ENCODE data around the gene ATRNL1. TPM values are rescaled to one million over a fixed set of nuclear protein-coding genes. Genes with fewer than 3 reads are reported as not detected.

ATRNL1 gene
- polyA plus RNA-seq, 3 donors = not detected

DNA sequence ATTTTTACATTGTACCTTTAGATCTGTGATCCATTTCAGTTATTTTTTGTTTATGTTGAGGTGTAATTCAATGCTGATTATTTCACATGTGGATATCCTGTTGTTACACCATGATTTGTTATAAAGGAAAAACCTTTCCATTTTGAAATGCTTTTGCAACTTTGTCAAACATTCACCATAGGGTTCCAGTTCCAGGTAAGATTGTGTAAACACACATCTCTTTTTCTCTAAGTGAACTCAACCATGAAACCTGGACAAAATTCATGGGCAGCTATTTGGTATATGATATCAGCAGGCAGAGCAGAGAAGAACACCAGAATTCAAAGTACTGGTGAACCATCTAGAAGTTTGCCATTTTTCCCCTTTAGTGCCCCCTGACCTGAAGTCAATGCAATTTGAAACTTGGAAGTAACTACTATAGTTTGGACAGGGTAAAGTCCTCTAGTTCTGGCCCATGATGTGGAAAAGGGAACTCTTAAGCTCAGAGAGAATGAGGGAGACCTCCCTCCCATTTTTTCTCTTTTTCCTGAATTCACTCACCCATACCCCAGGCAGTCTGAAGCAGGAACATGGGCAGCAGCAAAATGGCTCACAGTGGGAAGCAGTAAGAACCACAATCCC is 446.1 kb downstream of the ATRNL1 start:
- no peaks in the 10 kb centered on the region for H3K9me3 ChIP-seq (replicated peaks in 1 of 2; ENCODE audit: control insufficient read depth in 1 of 2, insufficient read depth in 1 of 2, low read length in 2 of 2)
- Mint-ChIP-seq H3K4me1 (no peaks in the 10 kb centered on the region), H3K36me3 (no peaks in the 10 kb centered on the region), H3K9me3 (peaks cover 2 to 12% (median 4%) of the 10 kb centered on the region in 7 donors), H3K27me3 (ENCODE audit: low read depth in 3 of 3) (no peaks in the 10 kb centered on the region), H3K27ac (no peak overlapping the region), H3K4me3 (no peak overlapping the region)
- TF ChIP-seq CTCF (IDR thresholded peaks at IDR 0.05) = no peak
- H3K27me3 ChIP-seq (ENCODE audit: control insufficient read depth in 2 of 2, insufficient read depth in 2 of 2, low read length in 2 of 2) = no peaks in the 10 kb centered on the region
- H4K20me1 ChIP-seq (ENCODE audit: insufficient read depth, low read length) = no peaks in the 10 kb centered on the region
- H3K4me1 ChIP-seq (ENCODE audit: control insufficient read depth in 1 of 2, insufficient read depth in 2 of 2, low read length in 2 of 2) = no peaks in the 10 kb centered on the region
- H3K79me2 ChIP-seq (ENCODE audit: insufficient read depth, low read length) = no peaks in the 10 kb centered on the region
- H3K36me3 ChIP-seq (replicated peaks in 1 of 2; ENCODE audit: control insufficient read depth in 1 of 2, insufficient read depth in 2 of 2, low read length in 2 of 2) = no peaks in the 10 kb centered on the region
- intact Hi-C loops (cut with micrococcal nuclease) = no loop called here
- no peak overlapping the region for H2AFZ ChIP-seq (ENCODE audit: insufficient read depth, low read depth, low read length, poor library complexity, severe bottlenecking)
- DNase-seq = no peak
- H3K4me2 ChIP-seq (replicated peaks; ENCODE audit: extremely low read depth, low read length, poor library complexity, severe bottlenecking) = no peak overlapping the region
- no peak overlapping the region for H3K4me3 ChIP-seq (replicated peaks in 1 of 3; ENCODE audit: low read depth in 2 of 3, low read length in 3 of 3)
- H3K9ac ChIP-seq (ENCODE audit: insufficient read depth, low read length, poor library complexity, severe bottlenecking) = no peak overlapping the region
- H3K27ac ChIP-seq (ENCODE audit: low read depth in 1 of 2, low read length in 2 of 2) = no peak overlapping the region

GRCh38 chr10:115555887-115556402 is 462.8 kb downstream of the ATRNL1 start:
- Histone ChIP-seq H3K9me3 (replicated peaks in 1 of 2; ENCODE audit: control insufficient read depth in 1 of 2, insufficient read depth in 1 of 2, low read length in 2 of 2) (no peaks in the 10 kb centered on the region), H3K27me3 (ENCODE audit: control insufficient read depth in 2 of 2, insufficient read depth in 2 of 2, low read length in 2 of 2) (no peaks in the 10 kb centered on the region), H3K4me1 (ENCODE audit: control insufficient read depth in 1 of 2, insufficient read depth in 2 of 2, low read length in 2 of 2) (no peaks in the 10 kb centered on the region), H3K9ac (ENCODE audit: insufficient read depth, low read length, poor library complexity, severe bottlenecking) (no peak overlapping the region), H3K79me2 (ENCODE audit: insufficient read depth, low read length) (no peaks in the 10 kb centered on the region), H4K20me1 (ENCODE audit: insufficient read depth, low read length) (no peaks in the 10 kb centered on the region), H2AFZ (ENCODE audit: insufficient read depth, low read depth, low read length, poor library complexity, severe bottlenecking) (no peak overlapping the region), H3K36me3 (replicated peaks in 1 of 2; ENCODE audit: control insufficient read depth in 1 of 2, insufficient read depth in 2 of 2, low read length in 2 of 2) (no peaks in the 10 kb centered on the region), H3K4me3 (replicated peaks in 1 of 3; ENCODE audit: low read depth in 2 of 3, low read length in 3 of 3) (no peak overlapping the region), H3K4me2 (replicated peaks; ENCODE audit: extremely low read depth, low read length, poor library complexity, severe bottlenecking) (no peak overlapping the region), H3K27ac (ENCODE audit: low read depth in 1 of 2, low read length in 2 of 2) (no peak overlapping the region)
- Mint-ChIP-seq H3K4me3 (no peak overlapping the region), H3K36me3 (no peaks in the 10 kb centered on the region), H3K4me1 (no peaks in the 10 kb centered on the region), H3K9me3 (peaks cover 0 to 2% (median 0%) of the 10 kb centered on the region in 7 donors), H3K27me3 (ENCODE audit: low read depth in 3 of 3) (peaks cover 0 to 2% (median 0%) of the 10 kb centered on the region in 3 donors), H3K27ac (no peak overlapping the region)
- intact Hi-C loops (cut with micrococcal nuclease) = no loop called here
- no peak for TF ChIP-seq CTCF (IDR thresholded peaks at IDR 0.05)
- WGBS (ENCODE audit: insufficient coverage) = no CpG with 5 or more reads among the region's 3 CpGs
- DNase-seq = no peak

Measured in CD14-positive monocyte (primary cell).